ENCODE results near the gene SMNDC1.
"Not testable (repeated sequence)": the region's sequence is repeated elsewhere in the genome, so short reads cannot be mapped to it uniquely, and the experiment has no call there.

SMNDC1 gene

DNA sequence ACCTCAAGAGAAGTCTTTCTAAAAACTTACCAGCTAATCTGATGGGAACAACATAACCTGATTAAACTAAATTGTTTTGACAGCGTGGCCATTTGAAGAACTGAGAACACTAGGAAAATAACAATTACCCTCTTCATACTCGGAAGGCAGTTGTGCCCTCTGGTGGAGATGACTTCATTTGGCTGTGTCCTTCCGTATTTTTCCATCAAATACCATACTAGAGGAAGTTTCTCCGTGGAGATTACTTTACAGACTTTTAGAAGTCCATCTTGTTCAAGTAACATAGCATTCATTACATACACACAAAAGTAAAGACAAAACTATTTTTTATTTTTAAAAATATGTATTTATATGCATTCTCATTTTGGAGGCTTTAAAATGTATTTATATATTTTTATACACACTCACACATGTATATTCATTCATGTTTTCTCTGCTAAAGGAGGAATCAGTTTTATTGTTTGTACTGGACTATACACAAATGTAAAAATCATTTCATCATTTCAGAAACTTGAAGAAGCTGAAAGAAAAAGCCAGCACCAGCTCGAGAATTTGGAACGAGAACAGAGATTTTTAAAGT, 25.2 kb downstream of the SMNDC1 start:
- DNase-seq (ENCODE audit: low spot score): peak; percentile 87

DNA sequence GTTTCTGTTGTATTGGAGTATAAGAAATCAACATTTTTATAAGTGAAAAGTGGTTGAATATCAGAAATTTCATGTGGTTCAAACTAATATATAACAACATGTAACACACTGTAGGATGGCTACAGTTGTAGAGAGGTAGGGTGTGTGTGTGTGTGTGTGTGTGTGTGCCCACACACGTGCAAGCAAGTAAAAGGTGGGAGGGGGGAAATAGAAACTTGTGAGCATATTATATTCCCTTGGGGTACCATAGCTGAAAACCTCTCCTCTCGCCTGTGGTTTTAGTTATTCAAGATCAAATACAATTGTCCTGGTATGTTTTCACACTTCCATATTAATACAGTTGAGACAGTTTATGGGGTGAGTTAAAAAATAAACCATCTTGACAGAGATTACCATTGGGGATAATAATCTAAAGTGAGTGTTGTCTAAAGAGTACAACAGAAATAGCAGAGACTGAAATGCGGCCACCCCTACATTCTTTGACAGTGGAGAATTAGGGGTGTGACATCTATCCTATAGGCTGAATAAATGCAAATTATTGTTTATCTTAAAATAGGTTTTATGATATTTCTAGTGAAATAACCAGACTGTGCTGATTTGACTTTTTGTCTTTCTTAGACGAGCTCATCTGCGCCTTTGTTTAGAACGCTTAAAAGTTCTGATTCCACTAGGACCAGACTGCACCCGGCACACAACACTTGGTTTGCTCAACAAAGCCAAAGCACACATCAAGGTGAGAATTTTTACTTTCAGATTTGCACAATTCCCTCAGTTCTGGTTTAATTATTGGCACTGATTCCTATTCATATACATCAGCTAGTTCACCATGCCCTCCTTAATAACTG, 25.9 kb downstream of the SMNDC1 start:
- DNase-seq (ENCODE audit: low spot score): no peak

DNA sequence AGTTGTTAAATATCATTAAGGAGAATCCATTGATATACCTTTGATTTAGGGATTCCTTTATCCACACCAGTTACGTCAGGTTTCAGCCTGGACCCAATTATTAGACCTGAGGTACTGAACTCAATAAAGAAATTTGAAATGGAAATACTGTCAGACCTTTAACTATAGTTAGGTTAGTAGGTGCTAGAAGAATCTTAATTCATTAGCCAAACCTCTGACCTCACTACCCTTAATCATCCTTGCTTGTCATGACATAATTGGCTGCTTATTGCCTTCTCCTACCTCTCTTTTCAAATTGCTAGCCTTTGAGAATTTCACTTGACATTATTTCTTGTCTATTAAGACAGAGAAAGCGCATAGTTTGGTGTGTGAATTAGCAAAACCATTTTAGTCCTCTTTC, 27.1 kb downstream of the SMNDC1 start:
- no peak for DNase-seq (ENCODE audit: low spot score)

DNA sequence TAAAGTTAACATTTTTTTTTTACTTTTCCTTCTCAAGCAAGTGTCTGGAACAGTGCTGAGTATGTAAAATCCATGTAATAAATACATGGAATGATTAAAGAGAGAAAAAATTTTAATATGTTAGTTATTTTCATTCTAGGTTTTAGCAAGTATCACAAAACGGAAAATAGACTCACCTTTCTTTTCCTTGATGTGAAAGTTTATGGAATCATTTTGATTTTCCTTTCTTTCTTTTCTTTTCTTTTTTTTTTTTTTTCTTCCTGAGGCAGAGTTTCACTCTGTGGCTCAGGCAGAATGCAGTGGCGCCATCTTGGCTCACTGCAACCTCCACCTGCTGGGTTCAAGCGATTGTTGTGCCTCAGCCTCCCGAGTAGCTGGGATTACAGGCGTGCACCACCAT, 28.1 kb downstream of the SMNDC1 start:
- DNase-seq (ENCODE audit: low spot score): no peak

DNA sequence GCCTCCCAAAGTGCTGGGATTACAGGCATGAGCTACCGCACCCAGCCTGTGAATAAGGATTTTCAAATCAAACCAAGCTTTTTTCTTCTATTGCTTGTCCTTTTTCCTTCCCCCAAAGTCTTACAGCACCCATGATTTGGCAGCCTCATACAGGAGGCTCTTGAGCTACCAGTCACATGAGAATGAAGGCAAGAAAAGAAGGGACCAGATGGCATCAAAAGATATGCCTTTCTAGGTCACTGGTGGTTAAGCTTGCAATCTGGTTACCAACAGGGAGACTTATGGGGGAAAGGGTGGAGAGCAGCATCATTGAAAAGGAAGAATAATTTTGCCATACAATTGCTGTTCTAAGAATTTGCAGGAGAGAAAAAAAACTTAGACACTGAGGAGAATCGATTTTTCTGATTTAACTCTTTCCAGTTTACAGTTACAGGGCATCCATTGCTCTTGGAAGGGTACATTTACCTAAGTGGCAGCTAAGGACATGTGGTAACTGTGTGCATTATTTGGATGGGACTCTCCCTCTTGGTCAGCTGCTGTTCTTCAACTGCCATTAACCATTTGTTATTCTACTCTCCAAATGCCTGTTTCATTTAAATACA, 29.5 kb downstream of the SMNDC1 start:
- no peak for DNase-seq (ENCODE audit: low spot score)

DNA sequence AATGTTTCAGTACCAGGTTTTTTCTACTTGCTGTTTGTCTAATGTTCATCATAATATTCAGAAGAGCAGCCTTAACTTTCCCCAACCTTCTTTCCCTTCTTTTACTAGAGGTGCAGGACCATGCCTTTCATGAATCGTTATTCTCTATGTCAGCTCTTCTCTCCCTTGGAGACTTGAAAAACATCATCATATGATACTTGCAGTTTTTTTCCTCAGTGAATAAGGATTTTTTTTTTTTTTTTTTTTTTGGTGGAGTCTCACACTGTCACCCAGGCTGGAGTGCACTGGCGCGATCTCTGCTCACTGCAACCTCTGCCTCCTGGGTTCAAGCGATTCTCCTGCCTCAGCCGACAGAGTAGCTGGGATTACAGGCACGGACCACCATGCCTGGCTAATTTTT, 30.1 kb downstream of the SMNDC1 start:
- DNase-seq (ENCODE audit: low spot score): no peak

DNA sequence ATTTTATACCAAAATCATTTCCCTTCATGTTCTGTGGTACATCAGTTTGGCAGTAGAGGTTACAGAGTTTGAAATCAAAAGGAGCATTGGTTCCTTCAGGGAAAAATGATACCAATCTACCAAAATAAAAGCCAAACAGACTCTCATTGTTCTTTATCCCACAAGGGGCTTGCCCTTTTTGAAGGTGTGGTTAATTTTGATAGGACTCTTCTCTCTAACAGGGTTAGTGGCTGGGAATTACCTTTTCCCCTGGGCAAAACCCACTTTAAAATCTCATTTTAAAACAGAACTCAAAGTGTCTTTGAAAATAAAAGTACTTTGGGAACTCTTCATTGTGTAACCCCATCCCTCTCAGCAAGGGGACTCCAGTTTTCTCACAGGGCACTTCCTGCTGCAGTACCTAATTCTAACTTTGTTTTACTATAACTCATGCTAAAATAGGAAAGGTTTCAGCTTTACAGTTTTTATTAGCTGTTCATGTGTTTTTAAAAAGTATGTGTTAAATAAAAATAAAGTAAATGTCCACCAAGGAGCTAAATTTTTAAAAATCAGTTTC, 30.6 kb downstream of the SMNDC1 start:
- no peak for DNase-seq (ENCODE audit: low spot score)

DNA sequence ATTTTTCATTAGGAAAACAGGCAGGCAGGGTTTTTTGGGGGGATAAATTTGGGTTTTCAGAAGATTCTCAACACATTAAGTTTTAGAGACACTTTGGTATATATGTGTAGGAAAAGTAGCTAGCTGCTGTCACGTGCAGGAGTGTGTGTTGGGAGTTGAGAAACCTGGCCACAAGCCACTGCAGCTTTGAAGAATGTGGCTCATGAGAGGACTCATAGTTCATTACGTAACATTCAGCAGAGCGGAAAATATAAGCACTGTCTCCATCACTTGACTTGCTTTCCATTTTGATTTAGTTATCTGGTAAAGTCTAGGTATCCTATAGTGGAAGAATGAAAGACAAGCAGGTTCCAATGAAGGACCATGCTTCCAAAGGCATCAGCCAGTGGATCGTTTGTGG, 31.2 kb downstream of the SMNDC1 start:
- no peak for DNase-seq (ENCODE audit: low spot score)

DNA sequence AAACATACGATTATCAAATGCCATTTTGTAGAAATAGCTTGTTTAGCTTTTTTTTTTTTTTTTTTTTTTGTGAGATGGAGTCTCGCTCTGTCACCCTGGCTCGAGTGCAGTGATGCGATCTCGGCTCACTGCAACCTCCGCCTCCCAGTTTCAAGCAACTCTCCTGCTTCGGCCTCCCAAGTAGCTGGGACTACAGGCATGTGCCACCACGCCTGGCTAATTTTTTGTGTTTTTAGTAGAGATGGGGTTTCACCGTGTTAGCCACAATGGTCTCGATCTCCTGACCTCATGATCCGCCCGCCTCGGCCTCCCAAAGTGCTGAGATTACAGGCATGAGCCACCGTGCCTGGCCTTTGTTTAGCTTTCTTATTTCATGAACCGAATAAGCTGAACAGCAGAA, 31.7 kb downstream of the SMNDC1 start:
- DNase-seq (ENCODE audit: low spot score): not testable (repeated sequence)

DNA sequence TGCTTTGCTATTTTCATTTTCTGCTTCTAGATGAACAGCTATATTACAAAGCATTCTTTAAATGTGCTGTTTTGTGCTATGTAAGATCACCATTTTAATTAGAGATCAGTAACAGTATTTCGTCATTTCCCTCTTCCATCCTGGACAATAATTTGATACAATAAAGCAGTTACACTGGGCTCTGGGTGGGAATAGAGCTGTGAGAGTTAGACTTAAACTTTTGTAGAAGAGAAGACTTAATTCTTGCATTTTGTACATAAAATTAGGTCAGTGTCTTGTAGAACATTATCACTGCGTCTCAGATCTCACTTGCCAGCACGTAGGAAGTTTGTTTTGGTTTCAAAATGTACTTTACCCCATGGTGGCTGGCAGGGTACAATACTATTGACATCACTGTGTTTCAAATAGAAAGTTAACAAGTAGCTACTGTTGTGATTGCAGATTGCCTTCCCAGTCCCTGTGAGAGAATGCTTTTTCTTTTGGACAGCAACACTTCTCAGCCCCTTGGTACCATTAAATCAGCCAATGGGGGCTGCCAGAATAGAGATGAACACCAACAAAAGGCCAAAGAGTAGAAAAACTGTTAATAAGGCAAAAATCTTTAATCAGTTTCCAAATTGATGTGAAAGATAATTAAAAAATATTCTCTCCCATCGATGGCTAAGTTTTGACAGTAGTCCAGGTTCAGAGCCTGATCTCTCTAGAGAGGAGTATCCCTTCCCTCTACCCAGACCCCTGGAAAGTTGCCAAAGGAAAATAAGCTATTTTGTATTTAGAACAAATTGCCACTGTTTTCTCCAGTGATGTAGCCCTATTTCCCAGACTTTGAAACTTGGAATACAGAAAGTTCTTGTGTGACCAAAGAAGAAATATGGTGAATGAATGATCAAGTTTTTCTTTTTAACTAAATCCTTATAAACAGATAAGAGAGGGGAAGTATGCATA, 35.1 kb downstream of the SMNDC1 start:
- peak; percentile 88 for DNase-seq (ENCODE audit: low spot score)

DNA sequence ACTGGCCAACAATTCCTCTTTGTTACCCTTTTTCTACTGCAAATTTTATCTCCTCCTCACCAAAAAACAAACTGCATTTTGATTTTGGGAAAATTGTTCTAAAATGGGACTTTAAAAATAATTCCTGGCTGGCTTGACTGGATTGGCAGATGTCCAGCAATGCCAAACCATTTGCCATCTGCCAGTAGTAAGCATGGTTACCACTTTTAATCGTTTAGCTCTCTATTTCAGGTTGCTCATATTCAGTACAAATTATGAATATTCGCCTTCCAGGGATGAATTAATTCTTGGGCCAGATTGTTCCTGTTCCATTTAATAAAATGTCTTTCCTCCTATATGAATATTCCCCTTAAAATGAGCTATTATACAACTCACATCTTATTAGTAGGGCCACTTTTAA, 35.7 kb downstream of the SMNDC1 start:
- DNase-seq (ENCODE audit: low spot score): no peak

DNA sequence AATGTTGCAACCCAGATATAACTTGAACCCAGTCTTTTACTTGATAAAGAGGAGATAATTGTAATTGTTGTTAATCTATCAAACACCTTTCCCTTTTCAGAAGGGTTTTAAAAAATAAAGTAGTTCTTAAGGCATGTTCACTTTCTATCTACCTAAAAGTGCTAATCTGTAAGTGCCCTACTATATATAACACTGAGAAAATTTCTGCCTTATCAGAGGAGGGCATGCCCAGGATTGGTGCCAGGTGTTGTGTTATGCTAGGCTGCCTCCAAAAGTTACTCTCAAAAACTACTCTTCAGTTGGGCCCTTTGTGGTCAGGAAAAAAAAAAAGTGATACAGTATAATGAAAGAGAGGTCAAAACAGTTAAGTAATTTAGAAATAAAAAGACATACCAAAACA, 36.3 kb downstream of the SMNDC1 start:
- no peak for DNase-seq (ENCODE audit: low spot score)

DNA sequence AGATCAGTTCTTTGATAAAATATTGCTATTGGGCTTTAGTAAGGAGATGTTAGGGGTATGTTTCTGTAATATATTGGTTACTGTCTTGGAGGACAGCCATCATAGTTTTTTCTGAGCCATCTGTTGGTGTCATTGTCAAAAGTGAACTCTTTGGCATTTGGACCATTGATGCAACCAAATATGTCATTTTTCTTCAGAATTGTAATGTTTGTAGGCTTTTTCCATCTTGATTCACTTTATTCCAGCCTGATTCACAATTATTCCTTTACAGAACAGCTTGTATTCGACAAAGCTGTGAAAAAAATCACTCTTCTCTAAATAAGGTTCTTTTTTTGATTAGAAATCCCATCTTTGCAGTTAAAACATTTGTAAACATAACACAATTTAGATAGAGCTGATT, 37.4 kb downstream of the SMNDC1 start:
- DNase-seq (ENCODE audit: low spot score): no peak

DNA sequence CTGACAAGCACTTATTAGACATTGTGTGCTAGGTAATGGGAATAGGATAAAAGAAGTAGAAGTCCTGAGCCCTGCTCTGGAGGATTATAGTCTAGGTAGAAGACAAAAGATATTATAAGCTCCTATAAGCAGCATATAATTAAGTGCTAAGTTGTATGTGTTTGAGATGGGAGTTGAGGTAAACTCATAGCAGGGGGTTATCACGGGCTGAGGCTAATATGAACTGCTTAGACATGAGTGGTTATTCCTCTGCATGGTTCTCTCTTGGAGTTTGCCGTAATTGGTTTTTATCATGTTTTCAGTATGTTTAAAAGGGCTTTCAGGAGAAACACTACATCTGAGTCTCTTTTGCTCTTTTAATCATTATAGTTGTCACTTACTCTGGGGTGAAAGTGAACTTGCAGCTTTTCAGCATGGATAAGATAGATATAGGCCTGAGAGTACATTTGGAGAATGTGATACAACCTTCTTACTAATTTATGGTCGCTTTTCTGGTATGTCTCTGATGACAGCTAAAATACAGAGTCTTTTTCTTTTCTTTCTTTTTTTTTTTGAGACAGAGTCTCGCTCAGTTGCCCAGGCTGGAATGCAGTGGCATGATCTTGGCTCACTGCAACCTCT, 39.0 kb downstream of the SMNDC1 start:
- DNase-seq (ENCODE audit: low spot score): no peak

DNA sequence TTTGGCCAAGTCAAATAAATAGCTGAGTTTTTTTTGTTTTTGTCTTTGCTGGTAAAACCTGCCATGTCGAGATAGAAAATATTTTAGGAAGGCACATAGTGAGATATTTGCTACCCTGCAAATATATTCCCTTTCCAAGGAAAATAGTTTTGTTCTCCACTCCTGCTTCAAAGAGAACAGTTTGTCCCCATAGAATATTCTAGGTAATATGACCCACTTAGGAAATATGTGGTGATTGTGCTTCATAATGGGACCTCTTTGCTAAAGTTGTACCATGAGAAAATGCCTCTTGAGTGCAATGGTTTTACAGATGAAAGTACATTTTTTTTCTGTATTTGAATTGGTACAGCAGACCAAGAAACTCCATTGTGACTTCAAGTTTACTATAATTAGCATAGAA, 41.6 kb downstream of the SMNDC1 start:
- DNase-seq (ENCODE audit: low spot score): no peak

DNA sequence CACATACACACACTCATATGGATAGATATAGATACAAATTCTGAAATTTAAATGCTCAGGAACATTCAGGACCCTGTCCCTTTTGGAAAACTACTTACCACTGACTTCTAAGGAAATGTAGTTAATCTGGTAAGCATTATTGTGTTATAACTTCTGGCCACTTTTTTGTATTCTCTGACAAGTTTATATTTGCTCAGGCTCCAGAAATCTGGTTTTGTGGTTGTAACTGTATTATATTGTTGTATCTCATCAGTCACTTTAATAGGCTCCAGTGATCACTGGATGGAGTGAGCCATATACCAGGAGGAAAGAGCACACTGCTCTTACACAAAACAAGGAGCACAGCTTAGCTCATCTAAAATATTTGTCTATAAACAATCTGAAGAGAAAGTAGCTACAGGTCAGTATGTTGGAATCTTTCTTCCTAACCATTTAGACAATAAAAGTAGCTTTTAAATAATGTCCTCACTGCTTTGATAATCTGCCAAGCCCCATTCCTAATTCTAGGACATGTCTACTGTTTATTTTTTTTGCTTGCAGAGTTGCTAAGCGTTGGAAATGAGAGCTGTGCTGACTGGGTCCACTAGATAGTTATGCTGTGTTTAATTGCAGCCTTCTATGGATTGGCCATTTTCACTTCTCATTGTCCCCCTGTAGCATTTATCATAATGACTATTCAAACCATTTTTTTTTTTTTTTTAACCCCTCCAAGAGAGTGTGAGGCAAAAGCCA, 43.8 kb downstream of the SMNDC1 start:
- no peak for DNase-seq (ENCODE audit: low spot score)

DNA sequence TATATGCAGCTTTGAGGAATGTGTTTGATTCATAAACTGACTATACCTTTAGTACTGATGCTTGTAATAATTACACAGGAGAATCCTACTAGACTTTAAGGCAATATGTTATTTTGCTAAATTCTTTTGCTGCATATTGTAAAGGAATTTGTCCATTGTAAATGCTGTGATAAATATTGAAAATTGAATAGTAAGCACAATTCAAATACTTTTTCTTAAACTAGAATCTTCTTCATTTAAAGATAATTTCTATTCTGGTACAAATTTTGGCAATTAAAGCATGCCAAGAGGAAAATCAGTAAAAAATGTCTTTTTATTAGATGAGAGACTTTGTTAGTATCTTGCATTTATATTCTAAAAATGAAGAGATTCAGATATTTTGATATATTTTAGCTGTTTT, 45.4 kb downstream of the SMNDC1 start:
- DNase-seq (ENCODE audit: low spot score): no peak

DNA sequence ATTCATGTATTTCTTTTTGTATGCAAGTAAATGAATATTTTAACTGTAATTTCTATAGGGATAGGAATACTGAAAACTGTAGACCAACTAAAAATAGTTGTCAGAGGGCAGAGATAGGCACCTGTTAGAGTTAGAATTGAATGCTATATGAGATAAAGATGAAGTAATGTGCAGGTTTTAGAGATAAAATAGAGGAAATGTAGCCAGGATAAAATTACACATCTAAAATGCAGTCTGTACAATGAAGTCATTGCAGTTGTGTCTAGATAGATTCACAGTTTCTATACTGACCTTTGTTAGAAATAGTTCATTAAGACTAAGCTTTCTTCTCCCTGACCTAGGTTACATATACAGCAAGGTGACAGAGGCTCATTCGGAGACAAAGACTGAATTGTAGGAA, 46.2 kb downstream of the SMNDC1 start:
- DNase-seq (ENCODE audit: low spot score): no peak

DNA sequence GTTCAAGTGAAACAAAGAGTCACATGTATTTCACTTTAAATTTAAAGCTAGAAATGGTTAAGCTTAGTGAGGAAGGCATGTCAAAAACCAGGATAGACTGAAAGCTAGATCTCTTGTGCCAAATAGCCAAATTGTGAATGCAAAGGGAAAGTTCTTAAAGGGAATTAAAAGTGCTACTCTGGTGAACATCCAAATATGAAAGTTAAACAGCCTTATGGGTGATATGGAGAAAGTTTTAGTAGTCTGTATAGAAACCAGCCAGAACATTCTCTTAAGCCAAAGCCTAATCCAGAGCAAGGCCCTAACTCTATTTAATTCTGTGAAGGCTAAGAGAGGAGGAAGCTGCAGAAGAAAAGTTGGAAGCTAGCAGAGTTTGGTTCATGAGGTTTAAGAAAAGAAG, 50.3 kb downstream of the SMNDC1 start:
- no peak for DNase-seq (ENCODE audit: low spot score)

DNA sequence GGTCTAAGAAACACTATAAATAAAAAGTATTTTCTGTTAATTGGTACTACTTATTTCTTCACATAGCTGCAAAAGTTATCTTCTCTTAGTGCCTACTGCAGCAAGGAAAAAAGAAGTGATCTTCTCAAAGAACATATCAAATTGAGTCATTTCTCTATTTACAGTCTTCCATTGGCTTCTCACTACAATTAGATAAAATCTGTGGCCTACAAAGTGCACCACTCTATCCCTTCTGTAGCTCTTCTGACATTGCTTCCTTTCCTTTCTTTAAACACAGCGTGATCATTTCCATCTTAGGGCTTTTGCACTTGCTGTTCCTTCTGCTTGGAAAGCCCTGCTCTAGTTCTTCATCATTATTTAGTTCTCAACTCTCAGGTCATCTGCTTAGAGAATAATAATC, 52.6 kb downstream of the SMNDC1 start:
- DNase-seq (ENCODE audit: low spot score): no peak

DNA sequence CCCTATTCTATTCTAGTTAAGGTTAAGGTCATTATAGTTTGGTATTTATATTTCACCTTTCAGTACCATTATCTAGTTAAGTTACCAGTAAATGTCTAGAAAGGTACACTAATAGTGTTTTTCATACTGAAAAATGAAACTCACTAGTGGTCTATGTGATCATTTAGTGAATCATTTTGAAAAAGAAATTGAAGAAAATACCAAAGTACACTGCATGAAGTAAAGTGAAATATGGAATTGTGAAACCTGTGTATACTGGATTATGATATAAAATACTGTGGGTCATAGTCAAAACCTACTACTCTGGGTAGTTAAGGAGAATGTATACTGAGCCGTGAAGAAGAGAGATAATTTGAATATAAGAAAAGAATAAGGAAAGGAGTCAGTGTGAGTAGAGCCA, 53.3 kb downstream of the SMNDC1 start:
- DNase-seq (ENCODE audit: low spot score): not testable (repeated sequence)
